ENCODE measurements around the gene ATG9B. TPM values are rescaled to one million over a fixed set of nuclear protein-coding genes. Genes with fewer than 3 reads are reported as not detected.
A peak's percentile ranks its signal among the peaks of the same experiment; 100 is the strongest.

Gene ATG9B
- total and polyA plus RNA-seq, 9 of the 15 experiments (the other 6 are each of a cell fraction or from before 2014, with no cell fraction given) = 0.29 to 8.0 (median 2.1) TPM

GRCh38 chr7:151057506-151057988 lies 33.3 kb upstream of the ATG9B start, which contains the start of gene CDK5 (continued):
- peak; percentile 41; the same call in 1 of the 2 replicates for TF ChIP-seq ZNF449 (CRISPR knock-in tag; IDR thresholded peaks at IDR 0.05)
- TF ChIP-seq XRCC5 (IDR thresholded peaks at IDR 0.05; ENCODE audit: low read depth, low read length) = peak; percentile 30; the same call in 1 of the 2 replicates
- peak; percentile 59; the same call in 1 of the 2 replicates for TF ChIP-seq ZFPM2 (CRISPR knock-in tag; IDR thresholded peaks at IDR 0.05)
- TF ChIP-seq ERF (CRISPR knock-in tag; IDR thresholded peaks at IDR 0.05) = peak; percentile 93
- peak; percentile 3; the same call in 1 of the 2 replicates for TF ChIP-seq MXI1 (IDR thresholded peaks at IDR 0.05; ENCODE audit: low read depth, low read length)
- no peak for TF ChIP-seq MXD1 (CRISPR knock-in tag; IDR thresholded peaks at IDR 0.05; ENCODE audit: borderline replicate concordance, poor library complexity, severe bottlenecking)
- no peak for TF ChIP-seq MEF2A (IDR thresholded peaks at IDR 0.05; ENCODE audit: control insufficient read depth, low read depth, low read length)
- TF ChIP-seq ZNF175 (CRISPR knock-in tag; IDR thresholded peaks at IDR 0.05; ENCODE audit: low read depth) = no peak
- peak; percentile 50; the same call in 1 of the 2 replicates for TF ChIP-seq ZNF830 (CRISPR knock-in tag; IDR thresholded peaks at IDR 0.05)
- TF ChIP-seq SREBF2 (CRISPR knock-in tag; IDR thresholded peaks at IDR 0.05) = 0 out of 2 replicates have a peak, but pooled peaks have one; percentile 10
- TF ChIP-seq ZBTB12 (CRISPR knock-in tag; IDR thresholded peaks at IDR 0.05) = peak; percentile 16; the same call in 1 of the 2 replicates
- 0 out of 2 replicates have a peak, but pooled peaks have one; percentile 5 for TF ChIP-seq HLTF (IDR thresholded peaks at IDR 0.05)
- no peak for TF ChIP-seq ZNF311 (CRISPR knock-in tag; IDR thresholded peaks at IDR 0.05)
- TF ChIP-seq ZBTB5 (IDR thresholded peaks at IDR 0.05) = no peak
- TF ChIP-seq ZNF696 (CRISPR knock-in tag; conservative IDR thresholded peaks at IDR 0.05) = no peak
- no peak for TF ChIP-seq RFX1 (IDR thresholded peaks at IDR 0.05)
- no peak for TF ChIP-seq FOXO4 (CRISPR knock-in tag; IDR thresholded peaks at IDR 0.05)
- TF ChIP-seq ATF4 (CRISPR knock-in tag; IDR thresholded peaks at IDR 0.05) = peak; percentile 56
